ENCODE measurements around the gene ODF2. TPM values are rescaled to one million over a fixed set of nuclear protein-coding genes. Genes with fewer than 3 reads are reported as not detected.
A peak's percentile ranks its signal among the peaks of the same experiment; 100 is the strongest.

The ODF2 gene
- total and polyA plus RNA-seq, 2 of the 13 experiments (the other 11 are each of a cell fraction or from before 2014, with no cell fraction given), result 9.8 to 31.3 TPM

- TF ChIP-seq, protein P1, sequence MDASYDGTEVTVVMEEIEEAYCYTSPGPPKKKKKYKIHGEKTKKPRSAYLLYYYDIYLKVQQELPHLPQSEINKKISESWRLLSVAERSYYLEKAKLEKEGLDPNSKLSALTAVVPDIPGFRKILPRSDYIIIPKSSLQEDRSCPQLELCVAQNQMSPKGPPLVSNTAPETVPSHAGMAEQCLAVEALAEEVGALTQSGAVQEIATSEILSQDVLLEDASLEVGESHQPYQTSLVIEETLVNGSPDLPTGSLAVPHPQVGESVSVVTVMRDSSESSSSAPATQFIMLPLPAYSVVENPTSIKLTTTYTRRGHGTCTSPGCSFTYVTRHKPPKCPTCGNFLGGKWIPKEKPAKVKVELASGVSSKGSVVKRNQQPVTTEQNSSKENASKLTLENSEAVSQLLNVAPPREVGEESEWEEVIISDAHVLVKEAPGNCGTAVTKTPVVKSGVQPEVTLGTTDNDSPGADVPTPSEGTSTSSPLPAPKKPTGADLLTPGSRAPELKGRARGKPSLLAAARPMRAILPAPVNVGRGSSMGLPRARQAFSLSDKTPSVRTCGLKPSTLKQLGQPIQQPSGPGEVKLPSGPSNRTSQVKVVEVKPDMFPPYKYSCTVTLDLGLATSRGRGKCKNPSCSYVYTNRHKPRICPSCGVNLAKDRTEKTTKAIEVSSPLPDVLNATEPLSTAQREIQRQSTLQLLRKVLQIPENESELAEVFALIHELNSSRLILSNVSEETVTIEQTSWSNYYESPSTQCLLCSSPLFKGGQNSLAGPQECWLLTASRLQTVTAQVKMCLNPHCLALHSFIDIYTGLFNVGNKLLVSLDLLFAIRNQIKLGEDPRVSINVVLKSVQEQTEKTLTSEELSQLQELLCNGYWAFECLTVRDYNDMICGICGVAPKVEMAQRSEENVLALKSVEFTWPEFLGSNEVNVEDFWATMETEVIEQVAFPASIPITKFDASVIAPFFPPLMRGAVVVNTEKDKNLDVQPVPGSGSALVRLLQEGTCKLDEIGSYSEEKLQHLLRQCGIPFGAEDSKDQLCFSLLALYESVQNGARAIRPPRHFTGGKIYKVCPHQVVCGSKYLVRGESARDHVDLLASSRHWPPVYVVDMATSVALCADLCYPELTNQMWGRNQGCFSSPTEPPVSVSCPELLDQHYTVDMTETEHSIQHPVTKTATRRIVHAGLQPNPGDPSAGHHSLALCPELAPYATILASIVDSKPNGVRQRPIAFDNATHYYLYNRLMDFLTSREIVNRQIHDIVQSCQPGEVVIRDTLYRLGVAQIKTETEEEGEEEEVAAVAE (CRISPR knock-in tag; IDR thresholded peaks at IDR 0.05; ENCODE audit: borderline replicate concordance), result 0 out of 2 replicates have a peak, but pooled peaks have one; percentile 37
- TF ChIP-seq MTA3 (CRISPR knock-in tag; IDR thresholded peaks at IDR 0.05) (no peak), ZNF589 (CRISPR knock-in tag; conservative IDR thresholded peaks at IDR 0.05) (no peak), ATF7-NPFF (CRISPR knock-in tag; IDR thresholded peaks at IDR 0.05; ENCODE audit: low read depth) (no peak), ATF2 (CRISPR knock-in tag; IDR thresholded peaks at IDR 0.05) (no peak), TRIM22 (IDR thresholded peaks at IDR 0.05) (no peak), BRD4 (CRISPR knock-in tag; IDR thresholded peaks at IDR 0.05) (no peak), KMT2B (CRISPR knock-in tag; IDR thresholded peaks at IDR 0.05) (no peak), ESRRA (CRISPR knock-in tag; IDR thresholded peaks at IDR 0.05; ENCODE audit: low read depth) (peak; percentile 39; the same call in 1 of the 2 replicates), ZFP62 (CRISPR knock-in tag; IDR thresholded peaks at IDR 0.05) (0 out of 2 replicates have a peak, but pooled peaks have one; percentile 39), SRF (IDR thresholded peaks at IDR 0.05; ENCODE audit: low read depth, low read length) (no peak), ZNF33B (CRISPR knock-in tag; IDR thresholded peaks at IDR 0.05) (0 out of 2 replicates have a peak, but pooled peaks have one; percentile 20), ZFP82 (CRISPR knock-in tag; IDR thresholded peaks at IDR 0.05; ENCODE audit: borderline replicate concordance) (no peak), THAP11 (CRISPR knock-in tag; IDR thresholded peaks at IDR 0.05) (0 out of 2 replicates have a peak, but pooled peaks have one; percentile 41)
- TF ChIP-seq, protein P2, sequence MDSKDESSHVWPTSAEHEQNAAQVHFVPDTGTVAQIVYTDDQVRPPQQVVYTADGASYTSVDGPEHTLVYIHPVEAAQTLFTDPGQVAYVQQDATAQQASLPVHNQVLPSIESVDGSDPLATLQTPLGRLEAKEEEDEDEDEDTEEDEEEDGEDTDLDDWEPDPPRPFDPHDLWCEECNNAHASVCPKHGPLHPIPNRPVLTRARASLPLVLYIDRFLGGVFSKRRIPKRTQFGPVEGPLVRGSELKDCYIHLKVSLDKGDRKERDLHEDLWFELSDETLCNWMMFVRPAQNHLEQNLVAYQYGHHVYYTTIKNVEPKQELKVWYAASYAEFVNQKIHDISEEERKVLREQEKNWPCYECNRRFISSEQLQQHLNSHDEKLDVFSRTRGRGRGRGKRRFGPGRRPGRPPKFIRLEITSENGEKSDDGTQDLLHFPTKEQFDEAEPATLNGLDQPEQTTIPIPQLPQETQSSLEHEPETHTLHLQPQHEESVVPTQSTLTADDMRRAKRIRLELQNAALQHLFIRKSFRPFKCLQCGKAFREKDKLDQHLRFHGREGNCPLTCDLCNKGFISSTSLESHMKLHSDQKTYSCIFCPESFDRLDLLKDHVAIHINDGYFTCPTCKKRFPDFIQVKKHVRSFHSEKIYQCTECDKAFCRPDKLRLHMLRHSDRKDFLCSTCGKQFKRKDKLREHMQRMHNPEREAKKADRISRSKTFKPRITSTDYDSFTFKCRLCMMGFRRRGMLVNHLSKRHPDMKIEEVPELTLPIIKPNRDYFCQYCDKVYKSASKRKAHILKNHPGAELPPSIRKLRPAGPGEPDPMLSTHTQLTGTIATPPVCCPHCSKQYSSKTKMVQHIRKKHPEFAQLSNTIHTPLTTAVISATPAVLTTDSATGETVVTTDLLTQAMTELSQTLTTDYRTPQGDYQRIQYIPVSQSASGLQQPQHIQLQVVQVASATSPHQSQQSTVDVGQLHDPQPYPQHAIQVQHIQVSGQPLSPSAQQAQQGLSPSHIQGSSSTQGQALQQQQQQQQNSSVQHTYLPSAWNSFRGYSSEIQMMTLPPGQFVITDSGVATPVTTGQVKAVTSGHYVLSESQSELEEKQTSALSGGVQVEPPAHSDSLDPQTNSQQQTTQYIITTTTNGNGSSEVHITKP (CRISPR knock-in tag; IDR thresholded peaks at IDR 0.05; ENCODE audit: low read depth), result no peak
- TF ChIP-seq, protein P3, sequence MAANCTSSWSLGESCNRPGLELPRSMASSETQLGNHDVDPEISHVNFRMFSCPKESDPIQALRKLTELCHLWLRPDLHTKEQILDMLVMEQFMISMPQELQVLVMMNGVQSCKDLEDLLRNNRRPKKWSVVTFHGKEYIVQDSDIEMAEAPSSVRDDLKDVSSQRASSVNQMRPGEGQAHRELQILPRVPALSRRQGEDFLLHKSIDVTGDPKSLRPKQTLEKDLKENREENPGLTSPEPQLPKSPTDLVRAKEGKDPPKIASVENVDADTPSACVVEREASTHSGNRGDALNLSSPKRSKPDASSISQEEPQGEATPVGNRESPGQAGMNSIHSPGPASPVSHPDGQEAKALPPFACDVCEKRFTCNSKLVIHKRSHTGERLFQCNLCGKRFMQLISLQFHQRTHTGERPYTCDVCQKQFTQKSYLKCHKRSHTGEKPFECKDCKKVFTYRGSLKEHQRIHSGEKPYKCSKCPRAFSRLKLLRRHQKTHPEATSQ (CRISPR knock-in tag; IDR thresholded peaks at IDR 0.05; ENCODE audit: borderline replicate concordance), result no peak
Measured at GRCh38 chr9:128438343-128439109, 17.3 kb upstream of the ODF2 start (continued).

All from HepG2 (cell line).